Gastrocnemius medialis (tissue), 4 donors: ENCODE data around the gene RIOK2. TPM values are rescaled to one million over a fixed set of nuclear protein-coding genes. Genes with fewer than 3 reads are reported as not detected.
A peak's percentile ranks its signal among the peaks of the same experiment; 100 is the strongest.
"Not testable (repeated sequence)": the region's sequence is repeated elsewhere in the genome, so short reads cannot be mapped to it uniquely, and the experiment has no call there.

Experiments
- ATAC-seq, 2 donors: fragments of 150-250 bp; one replicate each; pipeline ENCODE4 v1.9.1; 2016
- DNase-seq, 2 donors: peaks; one replicate each; pipeline ENCODE4 v3.0.0-alpha.2; 2019
- H3K27ac ChIP-seq, 4 donors: fragments of 200-600 bp; sonication (generic); 1 replicate in 1 of 4; 2 replicates in 3 of 4; pipeline ENCODE4 v1.5.1; 2016 to 2018; ENCODE audit warnings: mild to moderate bottlenecking in 2 of 4, moderate library complexity in 1 of 4
- H3K27me3 ChIP-seq, 3 donors: fragments of 200-600 bp; sonication (generic) in 2 of 3; 1 replicate in 1 of 3; 2 replicates in 2 of 3; pipeline versions ENCODE4 v1.5.1 to v1.6.0; 2016 to 2019; ENCODE audit warnings: mild to moderate bottlenecking in 1 of 3, moderate library complexity in 1 of 3
- H3K36me3 ChIP-seq, 2 donors: fragments of 200-600 bp; sonication (generic) in 1 of 2; one replicate each; pipeline ENCODE4 v1.5.1; 2017 to 2018
- H3K4me1 ChIP-seq, 2 donors: fragments of 200-600 bp; sonication (generic) in 1 of 2; one replicate each; pipeline ENCODE4 v1.5.1; 2016 to 2017; ENCODE audit warnings: mild to moderate bottlenecking in 2 of 2
- H3K4me3 ChIP-seq, 4 donors: fragments of 200-600 bp; sonication (generic) in 3 of 4; 1 replicate in 1 of 4; 2 replicates in 3 of 4; pipeline ENCODE4 v1.5.1; 2016 to 2019; ENCODE audit warnings: mild to moderate bottlenecking in 2 of 4
- H3K9me3 ChIP-seq, 3 donors: fragments of 200-600 bp; sonication (generic) in 2 of 3; 1 replicate in 1 of 3; 2 replicates in 2 of 3; pipeline ENCODE4 v1.5.1; 2016 to 2019
- CTCF ChIP-seq, 5 experiments: fragments of 450-650 bp in 3 of 5; fragments of 200-600 bp in 2 of 5; sonication (generic) in 2 of 5; IDR thresholded peaks in 4 of 5; conservative IDR thresholded peaks in 1 of 5; 1 replicate in 4 of 5; 2 replicates in 1 of 5; pipeline ENCODE4 v1.5.1; 2016 to 2019; ENCODE audit warnings: antibody characterized with exemption in 5 of 5, mild to moderate bottlenecking in 3 of 5, moderate library complexity in 3 of 5
- POLR2A ChIP-seq, 2 donors: fragments of 450-650 bp; IDR thresholded peaks; one replicate each; pipeline ENCODE4 v1.6.1; 2017; ENCODE audit warnings: antibody characterized with exemption in 2 of 2, mild to moderate bottlenecking in 2 of 2, moderate library complexity in 2 of 2
- in situ Hi-C, 4 donors: fragments of 200-750 bp; cut with MboI; loops; one replicate each; pipeline versions ENCODE4 v1.15.0 to v1.8.0; 2017; ENCODE audit warnings: low sequenced_read_pairs in 4 of 4
- intact Hi-C: fragments of 100-400 bp; cut with DNase I; formaldehyde crosslinking; loops from one replicate; pipeline ENCODE4 v1.15.1; 2023; ENCODE audit warnings: low total_unique reads
- total RNA-seq, 4 donors: library from RNA; depleted of rRNA; stranded (reverse); fragments of >200 nt; gene quantifications; one replicate each; pipeline versions ENCODE4 v1.1.0 to v1.2.3, GENCODE V29; 2016

RIOK2 gene
- total RNA-seq, 4 donors from 2014 or later, result 9.8 to 34.4 (median 17.3) TPM

- Histone ChIP-seq H3K9me3 (no peaks in the 10 kb centered on the region), H3K36me3 (no peaks in the 10 kb centered on the region), H3K27ac (no peak within 1 kb of the TSS), H3K4me1 (no peaks in the 10 kb centered on the region), H3K4me3 (no peak within 1 kb of the TSS), H3K27me3 (no peaks in the 10 kb centered on the region)
- in situ Hi-C loops (no loop called here), intact Hi-C loops (no loop called here)
- TF ChIP-seq CTCF (IDR thresholded peaks at IDR 0.05 in 4 of 5, conservative IDR thresholded peaks at IDR 0.05 in 1 of 5) (peak in 2 of 5 experiments; percentile 10 to 26), POLR2A (IDR thresholded peaks at IDR 0.05) (no peak)
- DNase-seq (no peak), ATAC-seq (no peak)
Measured at GRCh38 chr5:97142521-97143254, 40.4 kb downstream of the RIOK2 start, which contains the start of gene LIX1. Gene LIX1 (minus strand): TSS chr5:97142611. CDS start chr5:97142576, 35 bp downstream.

- H3K36me3 ChIP-seq, result no peaks in the 10 kb centered on the region
- no peaks in the 10 kb centered on the region for H3K9me3 ChIP-seq
- DNase-seq (no peak), ATAC-seq (no peak)
- no peaks in the 10 kb centered on the region for H3K27me3 ChIP-seq
- TF ChIP-seq CTCF (IDR thresholded peaks at IDR 0.05 in 4 of 5, conservative IDR thresholded peaks at IDR 0.05 in 1 of 5) (no peak), POLR2A (IDR thresholded peaks at IDR 0.05) (no peak)
- H3K4me3 ChIP-seq, result no peak overlapping the region
- no peak overlapping the region for H3K27ac ChIP-seq
- H3K4me1 ChIP-seq, result no peaks in the 10 kb centered on the region
- in situ Hi-C loops (no loop called here), intact Hi-C loops (no loop called here)
Measured at GRCh38 chr5:97141539-97141938, 41.5 kb downstream of the RIOK2 start.

GRCh38 chr5:97141031-97141430 lies 42.0 kb downstream of the RIOK2 start:
- no peaks in the 10 kb centered on the region for H3K9me3 ChIP-seq
- DNase-seq (no peak), ATAC-seq (no peak)
- intact Hi-C loops (no loop called here), in situ Hi-C loops (no loop called here)
- H3K27me3 ChIP-seq, result no peaks in the 10 kb centered on the region
- H3K27ac ChIP-seq, result no peak overlapping the region
- H3K4me3 ChIP-seq, result no peak overlapping the region
- TF ChIP-seq CTCF (IDR thresholded peaks at IDR 0.05 in 4 of 5, conservative IDR thresholded peaks at IDR 0.05 in 1 of 5) (no peak), POLR2A (IDR thresholded peaks at IDR 0.05) (no peak)
- H3K36me3 ChIP-seq, result no peaks in the 10 kb centered on the region
- H3K4me1 ChIP-seq, result no peaks in the 10 kb centered on the region

GRCh38 chr5:97140250-97140649 lies 42.8 kb downstream of the RIOK2 start:
- H3K9me3 ChIP-seq, H3K27ac ChIP-seq, ATAC-seq, intact Hi-C loops, H3K27me3 ChIP-seq, DNase-seq, H3K36me3 ChIP-seq, in situ Hi-C loops, H3K4me1 ChIP-seq, H3K4me3 ChIP-seq: not testable (repeated sequence)

- H3K27ac ChIP-seq, result no peak overlapping the region
- ATAC-seq (no peak), DNase-seq (no peak)
- H3K9me3 ChIP-seq, result no peaks in the 10 kb centered on the region
- intact Hi-C loops (no loop called here), in situ Hi-C loops (no loop called here)
- H3K4me3 ChIP-seq, result no peak overlapping the region
- H3K27me3 ChIP-seq, result no peaks in the 10 kb centered on the region
- H3K4me1 ChIP-seq, result no peaks in the 10 kb centered on the region
- H3K36me3 ChIP-seq, result no peaks in the 10 kb centered on the region
- no peak for TF ChIP-seq POLR2A (IDR thresholded peaks at IDR 0.05)
- no peak for TF ChIP-seq CTCF (IDR thresholded peaks at IDR 0.05 in 4 of 5, conservative IDR thresholded peaks at IDR 0.05 in 1 of 5)
Measured at GRCh38 chr5:97136475-97136874, 46.6 kb downstream of the RIOK2 start.
